Measurements from ENCODE around the gene LAMP1.

GRCh38 chr13:113260996-113261395 lies 36.0 kb upstream of the LAMP1 start:
- no peak for TF ChIP-seq POLR2AphosphoS5 (IDR thresholded peaks at IDR 0.05; ENCODE audit: insufficient read depth in 1 of 2, low read depth in 1 of 2)
- TF ChIP-seq, protein P1, sequence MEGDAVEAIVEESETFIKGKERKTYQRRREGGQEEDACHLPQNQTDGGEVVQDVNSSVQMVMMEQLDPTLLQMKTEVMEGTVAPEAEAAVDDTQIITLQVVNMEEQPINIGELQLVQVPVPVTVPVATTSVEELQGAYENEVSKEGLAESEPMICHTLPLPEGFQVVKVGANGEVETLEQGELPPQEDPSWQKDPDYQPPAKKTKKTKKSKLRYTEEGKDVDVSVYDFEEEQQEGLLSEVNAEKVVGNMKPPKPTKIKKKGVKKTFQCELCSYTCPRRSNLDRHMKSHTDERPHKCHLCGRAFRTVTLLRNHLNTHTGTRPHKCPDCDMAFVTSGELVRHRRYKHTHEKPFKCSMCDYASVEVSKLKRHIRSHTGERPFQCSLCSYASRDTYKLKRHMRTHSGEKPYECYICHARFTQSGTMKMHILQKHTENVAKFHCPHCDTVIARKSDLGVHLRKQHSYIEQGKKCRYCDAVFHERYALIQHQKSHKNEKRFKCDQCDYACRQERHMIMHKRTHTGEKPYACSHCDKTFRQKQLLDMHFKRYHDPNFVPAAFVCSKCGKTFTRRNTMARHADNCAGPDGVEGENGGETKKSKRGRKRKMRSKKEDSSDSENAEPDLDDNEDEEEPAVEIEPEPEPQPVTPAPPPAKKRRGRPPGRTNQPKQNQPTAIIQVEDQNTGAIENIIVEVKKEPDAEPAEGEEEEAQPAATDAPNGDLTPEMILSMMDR (IDR thresholded peaks at IDR 0.05), result no peak
- TF ChIP-seq POLR2A (IDR thresholded peaks at IDR 0.05), result no peak
